Activated CD4-positive, alpha-beta T cell treated with anti-CD3 and anti-CD28 coated beads for 48 hours (primary cell): ENCODE data around the gene GSTK1.
"Not testable (repeated sequence)": the region's sequence is repeated elsewhere in the genome, so short reads cannot be mapped to it uniquely, and the experiment has no call there.

Source experiments
- DNase-seq: peaks from one replicate; pipeline ENCODE4 v3.0.0-alpha.2; 2020

The GSTK1 gene

DNA sequence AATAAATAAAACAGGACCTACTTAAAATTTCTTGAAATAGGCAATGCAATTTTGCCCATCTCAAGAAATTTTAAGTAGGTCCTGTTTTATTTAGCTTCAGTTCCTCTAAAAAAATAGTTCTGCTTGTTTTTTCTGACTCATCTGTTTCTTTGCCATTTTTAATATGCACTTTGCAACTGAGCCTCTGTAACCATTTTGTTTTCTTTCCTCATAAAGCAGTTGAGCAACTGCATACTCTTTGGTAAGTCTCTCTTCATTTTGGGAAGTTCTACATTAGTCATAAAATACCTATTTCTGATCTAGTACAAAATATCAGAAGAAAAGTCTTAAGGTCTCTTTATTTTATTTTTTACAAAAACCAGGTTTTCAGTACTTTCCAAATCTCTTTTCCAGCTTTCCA lies 23.4 kb upstream of the GSTK1 start:
- DNase-seq: no peak

GRCh38 chr7:143240291-143241168 lies 22.7 kb upstream of the GSTK1 start:
- peak; percentile 75 for DNase-seq

DNA sequence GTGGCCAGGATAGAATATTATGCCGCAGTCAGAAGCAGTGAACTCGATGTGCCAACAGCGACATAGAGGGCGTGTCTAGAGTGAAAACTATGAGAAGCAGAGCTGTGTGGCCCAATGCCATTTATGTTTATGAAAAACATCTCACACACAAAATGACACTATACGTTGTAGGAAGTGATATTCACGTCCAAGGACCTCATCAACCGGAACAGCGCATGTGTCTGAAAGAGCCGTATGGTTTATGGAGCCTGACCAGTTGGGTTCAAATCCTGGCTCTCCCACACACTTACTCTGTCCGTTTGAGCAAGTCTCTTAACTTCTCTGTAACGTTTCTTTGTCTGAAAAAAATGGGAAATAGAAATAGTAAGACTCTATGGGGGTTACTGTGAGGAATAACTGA lies 20.9 kb upstream of the GSTK1 start:
- no peak for DNase-seq

- DNase-seq: no peak
Observed at GRCh38 chr7:143243111-143243510, 20.1 kb upstream of the GSTK1 start.

GRCh38 chr7:143243614-143244013 lies 19.6 kb upstream of the GSTK1 start:
- DNase-seq: no peak

GRCh38 chr7:143244321-143244720 lies 18.9 kb upstream of the GSTK1 start:
- no peak for DNase-seq

GRCh38 chr7:143245123-143245522 lies 18.1 kb upstream of the GSTK1 start:
- DNase-seq: no peak

DNA sequence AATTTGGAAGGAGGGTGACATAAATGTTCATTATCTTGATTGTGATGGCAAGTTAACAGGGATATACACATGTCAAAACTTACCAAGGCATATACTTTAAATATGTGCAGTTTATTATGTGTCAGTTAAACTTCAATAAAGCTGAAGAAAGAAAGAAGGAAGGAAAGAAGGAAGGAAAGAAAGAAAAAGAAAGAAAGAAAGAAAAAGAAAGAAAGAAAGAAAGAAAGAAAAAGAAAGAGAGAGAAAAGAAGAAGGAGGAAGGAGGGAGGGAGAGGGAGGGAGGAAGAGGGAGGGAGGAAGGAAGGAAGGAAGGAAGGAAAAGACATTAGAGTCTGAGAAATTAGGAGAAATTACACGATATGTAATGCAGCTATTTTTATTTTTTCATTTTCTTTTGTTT lies 15.9 kb upstream of the GSTK1 start:
- DNase-seq: no peak

DNA sequence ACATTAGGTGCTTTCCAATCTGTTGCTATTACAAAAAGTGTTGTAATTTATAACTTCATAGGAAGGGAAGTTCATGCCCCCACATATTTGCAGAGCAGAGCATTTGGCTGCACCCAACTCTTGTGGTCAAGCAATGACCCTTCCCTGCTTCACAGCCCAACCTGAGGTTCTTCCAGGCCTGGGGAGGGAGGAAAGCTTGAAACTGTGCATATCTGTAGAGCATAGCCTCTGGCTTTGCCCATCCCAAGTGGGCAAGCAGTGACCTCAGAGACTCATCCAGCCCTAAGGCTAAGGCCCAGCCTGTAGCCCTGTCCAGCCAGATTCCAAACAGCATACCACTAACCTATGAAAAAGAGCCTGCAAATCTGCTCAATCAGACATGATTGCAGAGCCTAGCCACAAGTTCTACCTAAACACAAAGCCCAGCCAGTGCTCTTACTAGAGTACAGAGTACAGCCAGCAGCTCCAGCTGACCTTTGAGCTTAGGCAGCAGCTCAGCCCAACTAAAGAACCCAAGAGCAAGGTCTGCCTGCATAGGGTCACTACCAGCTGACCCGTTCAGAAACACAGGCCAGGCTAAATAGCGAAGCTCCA lies 14.4 kb upstream of the GSTK1 start:
- no peak for DNase-seq

GRCh38 chr7:143250199-143250598 lies 13.0 kb upstream of the GSTK1 start:
- no peak for DNase-seq

GRCh38 chr7:143250822-143251221 lies 12.4 kb upstream of the GSTK1 start:
- no peak for DNase-seq

DNA sequence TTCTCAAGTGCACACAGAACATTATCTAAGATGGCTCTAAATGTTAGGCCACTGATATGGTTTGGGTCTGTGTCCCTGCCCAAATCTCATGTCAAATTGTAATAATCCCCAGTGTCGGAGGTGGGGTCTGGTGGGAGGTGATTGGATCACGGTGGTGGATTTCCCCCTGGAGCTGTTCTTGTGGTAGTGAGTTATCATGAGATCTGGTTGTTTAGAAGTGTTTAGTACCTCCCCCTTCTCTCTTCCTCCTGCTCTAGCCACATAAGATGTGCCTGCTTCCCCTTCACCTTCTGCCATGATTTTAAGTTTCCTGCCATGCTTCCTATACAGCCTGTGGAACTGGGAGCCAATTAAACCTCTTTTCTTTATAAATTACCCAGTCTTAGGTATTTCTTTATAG lies 11.2 kb upstream of the GSTK1 start:
- DNase-seq: no peak

DNA sequence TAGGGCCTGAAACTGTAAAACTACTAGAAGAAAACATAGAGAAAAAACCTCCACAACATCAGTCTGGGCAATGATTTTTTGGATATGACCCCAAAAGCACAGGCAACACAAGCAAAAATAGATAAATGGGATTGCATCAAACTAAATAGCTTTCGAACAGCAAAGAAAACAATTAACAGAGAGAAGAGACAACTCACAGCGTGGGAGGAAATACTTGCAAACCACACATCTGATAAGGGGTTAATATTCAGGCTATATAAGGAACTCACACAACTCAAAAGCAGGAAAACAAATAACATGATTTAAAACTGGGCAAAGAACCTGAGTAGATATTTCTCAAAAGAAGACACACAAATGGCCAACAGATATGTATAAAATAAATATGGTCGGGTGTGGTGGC lies 7.7 kb upstream of the GSTK1 start:
- DNase-seq: no peak

- DNase-seq: no peak
Observed at GRCh38 chr7:143256325-143256724, 6.9 kb upstream of the GSTK1 start.

DNA sequence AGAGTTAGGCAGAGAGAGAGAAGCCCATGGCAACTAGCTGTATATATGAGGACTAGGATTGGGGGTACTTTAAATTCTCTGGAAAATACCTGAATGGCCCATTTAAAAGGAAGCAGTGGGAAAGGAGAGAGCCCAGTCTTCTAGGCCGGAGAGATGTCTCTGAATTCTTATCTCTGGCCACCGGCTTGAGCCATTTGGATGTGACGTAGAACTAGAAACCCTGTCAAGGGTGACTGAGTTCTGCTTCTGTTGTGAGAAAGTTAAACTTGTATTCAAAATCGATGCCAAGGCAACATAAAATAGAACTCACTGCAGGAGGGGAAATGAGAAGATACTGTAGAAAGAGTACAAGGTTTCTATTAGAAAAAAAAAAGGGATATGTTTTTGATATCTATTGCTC lies 6.3 kb upstream of the GSTK1 start:
- DNase-seq: no peak

DNA sequence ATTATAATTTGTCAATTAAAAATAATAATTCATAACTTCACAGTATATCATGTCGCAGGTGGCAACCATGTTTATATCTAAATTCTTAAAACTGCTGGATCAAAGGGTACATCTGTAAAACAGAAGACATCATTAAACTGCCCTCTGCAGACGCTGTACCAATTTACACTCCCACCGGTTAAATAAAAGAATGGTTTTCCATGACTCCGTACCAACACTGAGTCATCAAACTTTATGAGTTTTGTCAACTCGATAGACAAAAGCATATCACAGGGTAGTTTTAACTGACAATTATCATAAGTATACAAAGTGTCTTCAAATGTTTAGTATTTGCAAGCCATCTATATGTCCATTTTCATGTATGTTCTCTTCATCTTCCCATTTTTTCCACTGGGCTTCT lies 5.7 kb upstream of the GSTK1 start:
- DNase-seq: no peak

GRCh38 chr7:143258831-143259230 lies 4.4 kb upstream of the GSTK1 start:
- DNase-seq: no peak

DNA sequence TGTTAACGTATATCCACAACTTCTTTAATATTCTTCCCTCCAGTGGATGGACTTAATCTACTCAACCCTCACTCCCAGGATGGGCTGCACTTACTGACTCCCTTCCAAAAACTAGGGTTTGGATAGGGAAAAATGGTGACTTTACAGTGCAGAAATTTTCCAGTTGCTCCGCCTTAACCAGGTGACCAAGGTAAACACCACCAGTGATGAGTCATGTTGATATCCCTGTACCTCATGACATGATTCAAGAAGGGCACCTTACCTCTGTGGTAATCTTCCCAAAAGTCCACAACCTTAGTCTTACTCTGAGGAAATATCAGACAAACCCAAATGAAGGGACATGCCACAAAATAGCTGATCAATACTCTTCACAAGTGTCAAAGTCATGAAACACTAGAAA lies 3.5 kb upstream of the GSTK1 start:
- DNase-seq: no peak

DNA sequence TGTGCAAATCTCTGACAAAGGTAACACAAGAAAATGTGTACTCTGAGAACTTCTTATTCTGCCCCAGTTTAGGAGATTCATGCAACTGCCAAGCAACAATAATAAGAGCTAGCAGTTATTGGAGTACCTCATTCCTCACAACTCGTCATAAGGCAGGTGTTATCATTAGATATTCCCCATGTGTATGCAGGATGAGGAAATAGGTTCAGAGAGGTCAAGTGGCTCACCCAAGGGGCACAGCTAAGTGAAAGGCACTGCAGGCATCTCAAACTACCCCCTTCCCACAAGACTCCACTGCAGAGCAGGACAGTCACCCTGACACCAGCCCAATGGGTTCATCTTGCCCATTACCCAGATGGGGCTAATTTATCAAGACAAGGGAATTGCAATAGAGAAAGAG lies 1.3 kb upstream of the GSTK1 start:
- no peak for DNase-seq

DNA sequence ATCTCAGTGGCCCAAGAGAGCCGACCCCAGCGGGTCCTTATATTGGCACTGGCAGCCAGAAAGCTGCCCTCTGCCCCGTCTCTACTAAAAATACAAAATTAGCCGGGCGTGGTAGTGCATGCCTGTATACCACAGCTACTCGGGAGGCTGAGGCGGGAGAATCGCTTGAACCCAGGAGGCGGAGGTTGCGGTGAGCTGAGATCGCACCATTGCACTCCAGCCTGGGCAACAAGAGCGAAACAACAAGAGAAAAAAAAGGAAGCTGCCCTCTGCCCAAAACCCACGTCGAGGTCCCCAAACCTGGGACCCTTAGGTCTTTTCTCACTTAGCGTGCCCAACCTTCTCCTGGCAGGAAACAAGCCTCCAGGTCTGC lies 941 bp downstream of the GSTK1 start:
- DNase-seq: not testable (repeated sequence)

DNA sequence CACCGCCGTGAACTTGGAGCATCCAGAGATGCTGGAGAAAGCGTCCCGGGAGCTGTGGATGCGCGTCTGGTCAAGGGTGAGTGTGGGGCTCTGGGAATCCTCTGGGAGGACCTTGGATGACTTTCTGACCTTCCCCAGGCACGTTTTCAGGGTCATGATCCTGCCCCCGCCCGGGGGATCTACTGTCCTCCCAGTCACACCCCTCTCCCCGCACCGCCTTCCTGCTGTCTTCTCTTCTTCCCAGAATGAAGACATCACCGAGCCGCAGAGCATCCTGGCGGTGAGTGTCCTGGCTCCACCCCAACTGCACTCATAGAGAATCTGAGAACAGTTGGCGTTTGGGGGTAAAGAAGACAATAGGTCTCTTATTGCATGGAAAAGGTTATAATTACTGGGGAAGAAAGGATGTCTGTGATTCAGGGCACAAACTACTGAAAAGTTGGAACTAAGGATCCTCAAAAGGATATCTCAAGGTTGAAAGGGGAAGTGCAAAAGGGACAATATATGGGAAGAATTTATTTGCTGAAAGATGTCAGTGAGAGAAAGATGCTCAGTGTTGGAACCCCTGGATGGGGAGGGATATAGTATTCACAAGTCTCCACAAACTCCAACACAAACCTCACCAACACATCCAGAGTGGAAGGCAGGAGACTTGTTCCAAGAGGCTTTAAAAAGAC lies 1.9 kb downstream of the GSTK1 start:
- no peak for DNase-seq

DNA sequence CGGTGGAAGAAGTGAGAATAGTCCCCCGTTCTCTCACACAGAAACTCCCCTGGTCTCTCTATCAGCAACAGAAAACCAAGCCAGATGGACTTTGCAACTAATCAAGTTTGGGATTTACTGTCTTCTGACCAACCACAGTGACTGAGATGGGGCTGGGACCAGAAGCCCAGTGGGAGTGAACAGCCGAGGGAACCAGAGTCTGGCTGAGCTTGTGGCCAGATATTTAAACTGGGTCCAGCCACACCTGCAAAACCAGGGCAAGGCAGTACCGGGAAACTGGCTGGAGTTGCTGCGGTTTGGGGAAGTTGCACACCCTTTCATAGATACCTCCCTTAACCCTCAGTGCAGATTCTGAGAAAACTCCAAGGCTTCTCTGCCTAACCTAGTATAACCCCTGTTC lies 6.0 kb downstream of the GSTK1 start:
- DNase-seq: no peak

DNA sequence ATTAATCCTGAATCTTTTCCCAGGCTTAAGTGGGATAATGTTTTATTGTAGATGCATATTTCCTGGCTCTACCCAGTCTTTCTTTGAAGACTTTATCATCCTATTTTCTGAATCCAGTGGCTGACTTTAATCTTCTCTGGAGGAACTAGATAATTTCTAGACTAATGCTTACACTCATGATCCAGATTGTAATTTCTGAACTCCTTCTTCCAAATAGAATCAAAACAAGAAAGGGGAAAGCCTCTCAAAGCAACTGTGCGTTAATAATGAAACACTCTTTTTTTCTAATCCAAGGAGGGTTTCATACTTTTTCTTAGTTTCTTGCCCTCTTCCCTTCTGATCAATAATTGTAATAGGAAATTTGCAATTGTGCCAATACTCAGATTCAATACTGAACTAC lies 8.0 kb downstream of the GSTK1 start:
- no peak for DNase-seq

DNA sequence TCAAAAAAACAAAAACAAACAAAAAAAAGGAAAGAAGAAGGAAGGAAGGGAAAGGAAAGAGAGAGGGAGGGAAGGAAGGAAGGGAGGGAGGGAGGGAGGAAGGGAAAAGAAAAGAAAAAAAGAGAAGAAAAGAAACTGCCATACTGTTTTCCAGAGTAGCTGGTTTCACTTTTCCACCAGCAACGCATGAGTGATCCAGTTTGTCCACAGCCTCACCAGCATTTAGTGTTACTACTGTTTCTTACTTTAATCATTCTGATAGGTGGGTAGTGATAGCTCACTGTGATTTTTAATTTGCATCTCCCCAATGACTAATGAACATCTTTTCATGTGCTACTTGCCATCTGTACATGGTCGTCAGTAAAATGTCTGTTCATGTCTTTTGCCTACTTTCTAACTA lies 9.6 kb downstream of the GSTK1 start:
- no peak for DNase-seq
